Measurements from ENCODE around the gene TMEM205. TPM values are rescaled to one million over a fixed set of nuclear protein-coding genes. Genes with fewer than 3 reads are reported as not detected.

TMEM205 gene
- total and polyA plus RNA-seq, 7 experiments from 2014 or later: 19.5 to 81.0 (median 33.1) TPM

Other genes with a start within 250 kb of the TMEM205 start
- 10 to 100 TPM in 1 of 5 experiments, 1 to 10 TPM in 2, under 1 TPM in 2; 0.56 to 45.4 (median 1.9) TPM for gene SPC24, start 190.5 kb downstream of the TMEM205 start, total RNA-seq
- gene SPC24, start 190.5 kb downstream of the TMEM205 start, polyA plus RNA-seq: under 1 TPM in 1 of 2 donors, not detected in 1; 0.33 TPM
- gene KANK2, start 148.7 kb downstream of the TMEM205 start, total RNA-seq: 1 to 10 TPM in 1 of 5 experiments, under 1 TPM in 4; 0.32 to 2.9 (median 0.53) TPM
- gene KANK2, start 148.7 kb downstream of the TMEM205 start, polyA plus RNA-seq: not detected
- gene ANGPTL8, start 106.6 kb downstream of the TMEM205 start, total RNA-seq: not detected
- not detected for gene ANGPTL8, start 106.6 kb downstream of the TMEM205 start, polyA plus RNA-seq
- 1 to 10 TPM in 2 of 5 experiments, under 1 TPM in 1, not detected in 2; 0.73 to 5.2 (median 1.5) TPM for gene DOCK6, start 83.7 kb downstream of the TMEM205 start, total RNA-seq
- not detected for gene DOCK6, start 83.7 kb downstream of the TMEM205 start, polyA plus RNA-seq
- gene TSPAN16, start 50.1 kb downstream of the TMEM205 start, total RNA-seq: not detected
- not detected for gene TSPAN16, start 50.1 kb downstream of the TMEM205 start, polyA plus RNA-seq
- 10 to 100 TPM in 2 of 5 experiments, 1 to 10 TPM in 3; 7.4 to 38.2 (median 8.8) TPM for gene RAB3D, start 6.6 kb downstream of the TMEM205 start, total RNA-seq
- 1 to 10 TPM; 1.4 to 2.3 TPM for gene RAB3D, start 6.6 kb downstream of the TMEM205 start, polyA plus RNA-seq
- 10 to 100 TPM; 17.6 to 87.4 (median 84.3) TPM for gene CCDC159, start 251 bp upstream of the TMEM205 start, total RNA-seq
- 10 to 100 TPM in 1 of 2 donors, 1 to 10 TPM in 1; 10.0 to 19.6 TPM for gene CCDC159, start 251 bp upstream of the TMEM205 start, polyA plus RNA-seq
- 10 to 100 TPM in 4 of 5 experiments, 1 to 10 TPM in 1; 2.6 to 31.0 (median 13.7) TPM for gene PLPPR2, start 9.2 kb upstream of the TMEM205 start, total RNA-seq
- gene PLPPR2, start 9.2 kb upstream of the TMEM205 start, polyA plus RNA-seq: 1 to 10 TPM in 1 of 2 donors, under 1 TPM in 1; 0.92 to 1.0 TPM
- gene SWSAP1, start 28.4 kb upstream of the TMEM205 start, total RNA-seq: 1 to 10 TPM; 3.4 to 4.2 (median 4.0) TPM
- gene SWSAP1, start 28.4 kb upstream of the TMEM205 start, polyA plus RNA-seq: 1 to 10 TPM; 5.9 to 7.3 TPM
- gene EPOR, start 38.0 kb upstream of the TMEM205 start, total RNA-seq: 1 to 10 TPM; 5.1 to 9.5 (median 8.4) TPM
- gene EPOR, start 38.0 kb upstream of the TMEM205 start, polyA plus RNA-seq: 10 to 100 TPM in 1 of 2 donors, 1 to 10 TPM in 1; 5.9 to 14.8 TPM
- not detected for gene RGL3, start 73.0 kb upstream of the TMEM205 start, total RNA-seq
- gene RGL3, start 73.0 kb upstream of the TMEM205 start, polyA plus RNA-seq: not detected
- not detected for gene ODAD3, start 88.9 kb upstream of the TMEM205 start, total RNA-seq
- gene ODAD3, start 88.9 kb upstream of the TMEM205 start, polyA plus RNA-seq: not detected
- gene PRKCSH, start 89.4 kb upstream of the TMEM205 start, total RNA-seq: 100 to 1,000 TPM; 254 to 332 (median 288) TPM
- gene PRKCSH, start 89.4 kb upstream of the TMEM205 start, polyA plus RNA-seq: 10 to 100 TPM; 30.6 to 53.9 TPM
- under 1 TPM in 1 of 5 experiments, not detected in 4; 0.19 TPM for gene ELAVL3, start 134.8 kb upstream of the TMEM205 start, total RNA-seq
- gene ELAVL3, start 134.8 kb upstream of the TMEM205 start, polyA plus RNA-seq: not detected
- gene ZNF653, start 159.6 kb upstream of the TMEM205 start, total RNA-seq: 10 to 100 TPM; 10.0 to 23.9 (median 22.0) TPM
- gene ZNF653, start 159.6 kb upstream of the TMEM205 start, polyA plus RNA-seq: 1 to 10 TPM; 1.7 to 4.6 TPM
- gene ECSIT, start 182.9 kb upstream of the TMEM205 start, total RNA-seq: 10 to 100 TPM; 25.8 to 50.3 (median 32.5) TPM
- gene ECSIT, start 182.9 kb upstream of the TMEM205 start, polyA plus RNA-seq: 10 to 100 TPM; 36.0 to 46.2 TPM
- gene CNN1, start 192.6 kb upstream of the TMEM205 start, total RNA-seq: not detected
- not detected for gene CNN1, start 192.6 kb upstream of the TMEM205 start, polyA plus RNA-seq
- gene ELOF1, start 213.0 kb upstream of the TMEM205 start, total RNA-seq: 10 to 100 TPM; 34.0 to 59.8 (median 41.9) TPM
- gene ELOF1, start 213.0 kb upstream of the TMEM205 start, polyA plus RNA-seq: 10 to 100 TPM; 80.0 to 95.5 TPM
- gene ACP5, start 231.4 kb upstream of the TMEM205 start, total RNA-seq: 10 to 100 TPM; 17.4 to 29.6 (median 23.9) TPM
- 10 to 100 TPM; 14.7 to 21.5 TPM for gene ACP5, start 231.4 kb upstream of the TMEM205 start, polyA plus RNA-seq

Measured in naive thymus-derived CD4-positive, alpha-beta T cell (primary cell).